Endothelial cell of umbilical vein (primary cell): ENCODE measurements around the gene CACNG8. TPM values are rescaled to one million over a fixed set of nuclear protein-coding genes. Genes with fewer than 3 reads are reported as not detected.
A peak's percentile ranks its signal among the peaks of the same experiment; 100 is the strongest.

Experiments used
- BruUV-seq: library from RNA; stranded (reverse); fragments of 400-500 nt; replicated peaks from 2 replicates; lab custom pipeline; 2021; lab: Mats Ljungman, UMichigan
- CTCF ChIA-PET: fragments of 300-600, 350-600 bp; sonication (Branson Sonifier 250); formaldehyde crosslinking; loops from one replicate; lab custom pipeline; 2021; ENCODE audit warnings: antibody characterized with exemption, inconsistent platforms; lab: Charles Lee
- POLR2A ChIA-PET: fragments of 300-600, 350-600 bp; sonication (Branson Sonifier 250); formaldehyde crosslinking; loops from one replicate; lab custom pipeline; 2021; ENCODE audit warnings: antibody characterized with exemption, inconsistent platforms; lab: Charles Lee
- DNase-seq: peaks from one replicate; pipeline ENCODE4 v3.0.0-alpha.2; 2011; ENCODE audit warnings: low read depth, low spot score
- FAIRE-seq: peaks from 2 replicates; lab custom pipeline; 2011; peaks lifted over from hg19 to GRCh38; lab: Jason Lieb, UNC
- H2AFZ ChIP-seq: 2 replicates; pipeline ENCODE4 v1.6.0; 2012; ENCODE audit warnings: low read depth, low read length, control low read depth, inconsistent platforms
- H3K27ac ChIP-seq: 2 replicates; pipeline ENCODE4 v1.5.1; 2011; ENCODE audit warnings: low read depth, mild to moderate bottlenecking, control low read depth, low read length, moderate library complexity; ENCODE audit not compliant: insufficient read depth
- H3K27me3 ChIP-seq, 2 experiments: 2 replicates each; pipeline versions ENCODE4 v1.6.0 to v1.6.1; 2011; ENCODE audit warnings: low read length in 2 of 2, mixed read lengths in 1 of 2; ENCODE audit not compliant: control insufficient read depth in 2 of 2, insufficient read depth in 2 of 2
- H3K36me3 ChIP-seq, 2 experiments: 2 replicates in 1 of 2; 3 replicates in 1 of 2; pipeline ENCODE4 v1.5.1; 2011; ENCODE audit warnings: low read length in 2 of 2, mild to moderate bottlenecking in 1 of 2, moderate library complexity in 1 of 2; ENCODE audit not compliant: control insufficient read depth in 2 of 2, insufficient read depth in 2 of 2; ENCODE audit errors: extremely low read depth in 1 of 2
- H3K4me1 ChIP-seq: 3 replicates; pipeline ENCODE4 v1.5.1; 2011; ENCODE audit warnings: mild to moderate bottlenecking, low read length; ENCODE audit not compliant: control insufficient read depth, insufficient read depth; ENCODE audit errors: extremely low read depth
- H3K4me2 ChIP-seq: 2 replicates; pipeline ENCODE4 v1.6.1; 2011; ENCODE audit warnings: low read length, control low read depth, mixed read lengths; ENCODE audit not compliant: insufficient read depth
- H3K4me3 ChIP-seq, 3 experiments: fragments of 200-600 bp in 1 of 3; sonication (generic), shearing (Covaris generic) in 1 of 3; replicated peaks in 1 of 3; 2 replicates each; pipeline ENCODE4 v1.5.1; 2011 to 2016; ENCODE audit warnings: control low read depth in 3 of 3, low read length in 3 of 3, mild to moderate bottlenecking in 2 of 3, inconsistent platforms in 1 of 3, low read depth in 1 of 3, moderate library complexity in 1 of 3; ENCODE audit not compliant: insufficient read depth in 1 of 3
- H3K79me2 ChIP-seq: 2 replicates; pipeline ENCODE4 v1.6.0; 2012; ENCODE audit warnings: low read length, inconsistent platforms; ENCODE audit not compliant: control insufficient read depth, insufficient read depth
- H3K9ac ChIP-seq: replicated peaks from 2 replicates; pipeline ENCODE3; 2011; ENCODE audit warnings: low read length, control low read depth; ENCODE audit not compliant: insufficient read depth; ENCODE audit errors: extremely low read depth
- H3K9me1 ChIP-seq: replicated peaks from 3 replicates; pipeline ENCODE4 v1.6.0; 2011; ENCODE audit warnings: mild to moderate bottlenecking, low read length; ENCODE audit not compliant: control insufficient read depth, insufficient read depth; ENCODE audit errors: extremely low read depth
- H3K9me3 ChIP-seq: replicated peaks from 2 replicates; pipeline ENCODE4 v1.5.1; 2012; ENCODE audit warnings: low read length, inconsistent platforms; ENCODE audit not compliant: control insufficient read depth, insufficient read depth
- H4K20me1 ChIP-seq: replicated peaks from 2 replicates; pipeline ENCODE3; 2011; ENCODE audit warnings: mild to moderate bottlenecking, low read length; ENCODE audit not compliant: control insufficient read depth, insufficient read depth; ENCODE audit errors: extremely low read depth
- CTCF ChIP-seq, 2 donors: IDR thresholded peaks; 1 replicate in 1 of 2; 2 replicates in 1 of 2; pipeline ENCODE4 v1.5.1; 2011; ENCODE audit warnings: low read length in 2 of 2, mild to moderate bottlenecking in 2 of 2, moderate library complexity in 2 of 2, control low read depth in 1 of 2, inconsistent platforms in 1 of 2, low read depth in 1 of 2; ENCODE audit not compliant: insufficient read depth in 1 of 2; ENCODE audit errors: extremely low read depth in 1 of 2
- POLR2AphosphoS5 ChIP-seq: IDR thresholded peaks from 2 replicates; pipeline ENCODE4 v1.6.1; 2012; ENCODE audit warnings: low read depth, mild to moderate bottlenecking, control low read depth, low read length, moderate library complexity; ENCODE audit not compliant: insufficient read depth
- dilution Hi-C: fragments of 300-500 bp; cut with MboI; formaldehyde crosslinking; loops from one replicate; pipeline ENCODE4 v1.15.0; 2019; ENCODE audit warnings: low sequenced_read_pairs; ENCODE audit not compliant: extremely low pct_ligation_motif_present
- intact Hi-C: fragments of 100-400 bp; cut with micrococcal nuclease; formaldehyde crosslinking; loops from one replicate; pipeline ENCODE4 v1.10.0; 2022
- polyA plus RNA-seq, 4 experiments: library from polyadenylated mRNA; depleted of rRNA in 3 of 4; stranded (reverse) in 3 of 4; unstranded in 1 of 4; fragments of >200 nt; gene quantifications; 2 replicates each; pipeline versions ENCODE4 v1.2.1 to v1.2.3, GENCODE V29; 2011 to 2012; ENCODE audit warnings: missing spikeins in 1 of 4
- total RNA-seq: library from RNA; stranded (reverse); gene quantifications from 2 replicates; pipeline ENCODE4 v1.2.3, GENCODE V29; 2021

Gene CACNG8
- total and polyA plus RNA-seq, 2 donors (not counting 3 experiments of a cell fraction or from before 2014, with no cell fraction given) = 0.18 to 1.7 TPM

- intact Hi-C loops = loop anchor here (1.0 kb wide), 1 partner anchor 137 kb away; no protein-coding TSS in a partner anchor
- Histone ChIP-seq H4K20me1 (no peaks in the 10 kb centered on the region), H3K4me1 (peaks cover 19% of the 10 kb centered on the region), H3K9me3 (no peaks in the 10 kb centered on the region), H3K27me3 (no peaks in the 10 kb centered on the region), H2AFZ (no peak overlapping the region), H3K36me3 (no peaks in the 10 kb centered on the region), H3K79me2 (peaks cover 11% of the 10 kb centered on the region), H3K9me1 (no peaks in the 10 kb centered on the region), H3K4me2 (peak overlapping the region; percentile 70), H3K9ac (peak overlapping the region; percentile 34), H3K27ac (peak overlapping the region; percentile 20), H3K4me3 (peak overlapping the region; percentile 51 to 79 (median 53))
- BruUV-seq = no TSS peak
- POLR2A ChIA-PET = interaction anchor here (0.5 kb wide), 1 partner anchor 12 kb away, joined by 5 read pairs; the partner anchor contains the start of gene CACNG6
- CTCF ChIA-PET = interaction anchor here (0.5 to 1.1 kb wide), 4 partner anchors 31 to 170 kb away, joined by 5 to 10 read pairs (median 6); no protein-coding TSS in a partner anchor
- DNase-seq = no peak
- FAIRE-seq = peak; percentile 48
- no peak for TF ChIP-seq POLR2AphosphoS5
- no peak for TF ChIP-seq CTCF (IDR thresholded peaks at IDR 0.05; ENCODE audit: extremely low read depth in 1 of 2, insufficient read depth in 1 of 2, low read depth in 1 of 2, low read length in 2 of 2)
- dilution Hi-C loops = no loop called here
These were observed 16.5 kb downstream of the CACNG8 start for GRCh38 chr19:53978975-53979801.
